ENCODE results near the gene PDGFRB. TPM values are rescaled to one million over a fixed set of nuclear protein-coding genes. Genes with fewer than 3 reads are reported as not detected.

PDGFRB gene
- total RNA-seq, 1 experiment from 2014 or later, result not detected

DNA sequence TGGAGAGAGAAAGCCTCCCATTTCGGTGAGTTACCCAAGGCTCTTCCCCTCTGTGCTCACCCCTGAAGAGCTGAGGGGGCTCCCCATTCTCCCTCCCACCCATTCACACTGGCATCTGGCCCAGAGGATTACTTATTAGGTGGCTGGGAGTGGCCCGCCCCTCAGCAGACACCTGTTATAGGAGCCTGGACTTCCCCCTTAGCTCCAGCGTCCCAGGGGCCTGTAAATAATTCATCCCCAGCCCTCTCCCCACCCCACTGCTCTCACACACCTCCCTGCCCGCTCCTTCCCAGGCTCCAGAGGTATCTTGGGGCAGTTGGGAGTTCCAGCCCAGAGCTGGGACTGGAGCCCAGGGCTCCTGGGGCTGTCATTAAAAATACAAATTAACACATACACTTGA is 22.6 kb upstream of the PDGFRB start:
- H3K27me3 ChIP-seq (ENCODE audit: insufficient read depth, low read depth), result no peaks in the 10 kb centered on the region
- no peaks in the 10 kb centered on the region for H3K9me2 ChIP-seq (ENCODE audit: insufficient read depth)
- no TSS peak for BruUV-seq (replicated peaks)
- TF ChIP-seq, protein P1, sequence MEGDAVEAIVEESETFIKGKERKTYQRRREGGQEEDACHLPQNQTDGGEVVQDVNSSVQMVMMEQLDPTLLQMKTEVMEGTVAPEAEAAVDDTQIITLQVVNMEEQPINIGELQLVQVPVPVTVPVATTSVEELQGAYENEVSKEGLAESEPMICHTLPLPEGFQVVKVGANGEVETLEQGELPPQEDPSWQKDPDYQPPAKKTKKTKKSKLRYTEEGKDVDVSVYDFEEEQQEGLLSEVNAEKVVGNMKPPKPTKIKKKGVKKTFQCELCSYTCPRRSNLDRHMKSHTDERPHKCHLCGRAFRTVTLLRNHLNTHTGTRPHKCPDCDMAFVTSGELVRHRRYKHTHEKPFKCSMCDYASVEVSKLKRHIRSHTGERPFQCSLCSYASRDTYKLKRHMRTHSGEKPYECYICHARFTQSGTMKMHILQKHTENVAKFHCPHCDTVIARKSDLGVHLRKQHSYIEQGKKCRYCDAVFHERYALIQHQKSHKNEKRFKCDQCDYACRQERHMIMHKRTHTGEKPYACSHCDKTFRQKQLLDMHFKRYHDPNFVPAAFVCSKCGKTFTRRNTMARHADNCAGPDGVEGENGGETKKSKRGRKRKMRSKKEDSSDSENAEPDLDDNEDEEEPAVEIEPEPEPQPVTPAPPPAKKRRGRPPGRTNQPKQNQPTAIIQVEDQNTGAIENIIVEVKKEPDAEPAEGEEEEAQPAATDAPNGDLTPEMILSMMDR (conservative IDR thresholded peaks at IDR 0.05), result no peak
- no peak for TF ChIP-seq EZH2 (IDR thresholded peaks at IDR 0.05; ENCODE audit: low read depth)
- ChIA-PET POLR2A (ENCODE audit: unreplicated experiment) (no interaction called here), CTCF (no interaction called here)
- DNase-seq, result no peak
- no peak overlapping the region for H2AFZ ChIP-seq
- H3K36me3 ChIP-seq (ENCODE audit: low read depth), result no peaks in the 10 kb centered on the region
- H3K4me3 ChIP-seq, result no peak overlapping the region
- no peaks in the 10 kb centered on the region for H4K20me1 ChIP-seq (ENCODE audit: insufficient read depth)
- H3K9me3 ChIP-seq (ENCODE audit: insufficient read depth, low read depth), result no peaks in the 10 kb centered on the region
- no peaks in the 10 kb centered on the region for H3F3A ChIP-seq (ENCODE audit: insufficient read depth, low read depth)
- intact Hi-C loops (cut with micrococcal nuclease; ENCODE audit: unreplicated experiment), result no loop called here
- H3K4me2 ChIP-seq, result no peak overlapping the region
- no peak overlapping the region for H3K27ac ChIP-seq
- no peaks in the 10 kb centered on the region for H3K79me2 ChIP-seq (ENCODE audit: low read depth)
- no peaks in the 10 kb centered on the region for H3K4me1 ChIP-seq (replicated peaks; ENCODE audit: insufficient read depth)

DNA sequence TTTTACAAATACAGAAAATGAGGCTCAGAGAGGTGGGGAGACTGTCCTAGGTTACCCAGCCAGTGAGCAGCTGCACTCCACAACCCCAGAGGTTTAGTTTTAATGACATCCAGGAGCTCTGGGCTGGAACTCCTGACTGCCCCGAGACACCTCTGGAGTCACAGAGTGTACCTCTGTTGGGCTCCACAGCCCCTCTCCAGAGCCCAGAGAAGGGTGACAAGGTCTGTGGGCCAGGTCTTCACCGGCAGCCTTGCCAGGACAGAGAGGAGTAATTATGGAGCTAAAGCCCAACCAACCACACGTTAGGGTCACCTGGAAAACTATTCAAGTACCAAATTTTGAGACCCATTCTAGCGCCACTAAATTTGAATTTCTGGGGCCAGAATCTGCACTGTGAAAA is 22.1 kb upstream of the PDGFRB start:
- Histone ChIP-seq H3K4me1 (replicated peaks; ENCODE audit: insufficient read depth) (no peaks in the 10 kb centered on the region), H3K27me3 (ENCODE audit: insufficient read depth, low read depth) (no peaks in the 10 kb centered on the region), H3K79me2 (ENCODE audit: low read depth) (no peaks in the 10 kb centered on the region), H3K9me2 (ENCODE audit: insufficient read depth) (no peaks in the 10 kb centered on the region), H3K36me3 (ENCODE audit: low read depth) (no peaks in the 10 kb centered on the region), H2AFZ (no peak overlapping the region), H3K4me2 (no peak overlapping the region), H3K4me3 (no peak overlapping the region), H3K27ac (no peak overlapping the region), H4K20me1 (ENCODE audit: insufficient read depth) (no peaks in the 10 kb centered on the region), H3K9me3 (ENCODE audit: insufficient read depth, low read depth) (no peaks in the 10 kb centered on the region), H3F3A (ENCODE audit: insufficient read depth, low read depth) (no peaks in the 10 kb centered on the region)
- DNase-seq, result no peak
- ChIA-PET CTCF (no interaction called here), POLR2A (ENCODE audit: unreplicated experiment) (no interaction called here)
- intact Hi-C loops (cut with micrococcal nuclease; ENCODE audit: unreplicated experiment), result no loop called here
- no peak for TF ChIP-seq EZH2 (IDR thresholded peaks at IDR 0.05; ENCODE audit: low read depth)
- TF ChIP-seq, protein P1 (conservative IDR thresholded peaks at IDR 0.05), result no peak
- no TSS peak for BruUV-seq (replicated peaks)

DNA sequence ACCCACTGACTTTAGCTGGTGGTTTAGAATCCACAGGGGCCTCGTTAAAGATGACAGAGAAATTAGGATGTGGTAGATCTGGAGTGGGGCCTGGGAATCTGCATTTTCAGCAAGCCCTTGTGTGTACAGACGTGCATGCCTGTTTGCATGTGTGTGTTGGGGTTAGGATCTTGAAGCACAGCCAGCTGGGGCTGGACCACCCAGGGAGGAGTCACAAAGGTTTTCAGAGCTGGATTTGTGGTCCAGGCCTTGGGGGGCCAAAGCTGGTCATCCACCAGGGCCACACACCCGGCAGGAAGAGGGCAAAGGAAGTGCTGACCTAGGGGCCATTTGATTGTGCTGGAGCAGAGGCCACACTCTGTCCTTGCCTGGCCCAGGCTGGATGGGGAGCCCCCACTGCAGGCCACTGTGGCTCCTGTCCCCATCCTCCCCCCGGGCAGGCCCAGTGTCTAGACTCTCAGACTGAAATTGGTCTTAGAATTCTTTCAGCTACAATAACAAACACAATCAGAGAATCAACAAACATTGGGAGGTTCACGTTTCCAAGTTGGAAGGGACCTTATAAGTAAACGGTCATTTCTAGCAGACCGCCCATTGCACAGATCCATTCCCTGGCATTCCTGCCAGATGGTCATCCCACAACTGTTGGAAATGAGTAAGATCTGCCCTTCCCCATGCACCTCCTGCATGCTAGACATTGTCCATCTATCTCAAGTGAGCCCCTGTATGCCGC is 21.3 kb upstream of the PDGFRB start:
- TF ChIP-seq EZH2 (IDR thresholded peaks at IDR 0.05; ENCODE audit: low read depth), result no peak
- Histone ChIP-seq H3K79me2 (ENCODE audit: low read depth) (no peaks in the 10 kb centered on the region), H3K9me2 (ENCODE audit: insufficient read depth) (no peaks in the 10 kb centered on the region), H3K4me3 (no peak overlapping the region), H3K4me1 (replicated peaks; ENCODE audit: insufficient read depth) (no peaks in the 10 kb centered on the region), H3K36me3 (ENCODE audit: low read depth) (no peaks in the 10 kb centered on the region), H3K27me3 (ENCODE audit: insufficient read depth, low read depth) (no peaks in the 10 kb centered on the region), H3K9me3 (ENCODE audit: insufficient read depth, low read depth) (no peaks in the 10 kb centered on the region), H2AFZ (no peak overlapping the region), H3K4me2 (no peak overlapping the region), H3K27ac (no peak overlapping the region), H3F3A (ENCODE audit: insufficient read depth, low read depth) (no peaks in the 10 kb centered on the region), H4K20me1 (ENCODE audit: insufficient read depth) (no peaks in the 10 kb centered on the region)
- ChIA-PET CTCF (interaction anchor here (0.5 kb wide), 1 partner anchor 543 kb away, joined by 3 read pairs; no protein-coding TSS in a partner anchor), POLR2A (ENCODE audit: unreplicated experiment) (no interaction called here)
- intact Hi-C loops (cut with micrococcal nuclease; ENCODE audit: unreplicated experiment), result no loop called here
- DNase-seq, result no peak
- BruUV-seq (replicated peaks), result no TSS peak

DNA sequence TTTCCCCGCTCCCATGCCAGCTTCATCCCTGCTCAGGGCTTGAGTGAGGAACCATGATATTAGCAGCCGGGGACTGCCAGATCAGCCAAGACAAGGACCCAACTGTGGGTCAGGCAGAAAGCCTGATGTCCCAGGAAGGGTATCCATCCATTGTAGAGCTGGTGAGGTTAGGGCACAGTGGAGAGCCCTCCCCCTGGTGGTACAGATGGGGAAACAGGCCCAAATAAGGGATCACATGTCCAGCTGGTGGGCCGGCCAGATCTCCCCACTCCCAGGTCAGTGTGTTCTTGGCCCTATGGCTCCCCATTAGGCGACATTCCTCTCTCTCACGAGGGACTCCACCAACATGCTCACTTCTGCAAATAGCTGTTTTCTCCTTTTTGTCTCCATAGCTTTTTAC is 19.9 kb upstream of the PDGFRB start:
- Histone ChIP-seq H3K79me2 (ENCODE audit: low read depth) (no peaks in the 10 kb centered on the region), H3K27ac (no peak overlapping the region), H3K9me2 (ENCODE audit: insufficient read depth) (no peaks in the 10 kb centered on the region), H2AFZ (no peak overlapping the region), H3K27me3 (ENCODE audit: insufficient read depth, low read depth) (no peaks in the 10 kb centered on the region), H3F3A (ENCODE audit: insufficient read depth, low read depth) (no peaks in the 10 kb centered on the region), H3K4me3 (no peak overlapping the region), H4K20me1 (ENCODE audit: insufficient read depth) (no peaks in the 10 kb centered on the region), H3K9me3 (ENCODE audit: insufficient read depth, low read depth) (no peaks in the 10 kb centered on the region), H3K4me2 (no peak overlapping the region), H3K36me3 (ENCODE audit: low read depth) (no peaks in the 10 kb centered on the region), H3K4me1 (replicated peaks; ENCODE audit: insufficient read depth) (no peaks in the 10 kb centered on the region)
- intact Hi-C loops (cut with micrococcal nuclease; ENCODE audit: unreplicated experiment), result no loop called here
- POLR2A ChIA-PET (ENCODE audit: unreplicated experiment), result no interaction called here
- no TSS peak for BruUV-seq (replicated peaks)
- peak in 1 of 2 experiments; percentile 20 for DNase-seq
- TF ChIP-seq, protein P1 (conservative IDR thresholded peaks at IDR 0.05), result peak; percentile 54; the same call in 1 of the 2 replicates
- TF ChIP-seq EZH2 (IDR thresholded peaks at IDR 0.05; ENCODE audit: low read depth), result no peak
- CTCF ChIA-PET, result interaction anchor here (0.6 to 0.7 kb wide), 3 partner anchors 170 to 749 kb away, joined by 3 read pairs; no protein-coding TSS in a partner anchor

Data from PC-9 (cell line).